ENCODE results near the gene CDC42.
A peak's percentile ranks its signal among the peaks of the same experiment; 100 is the strongest.

The CDC42 gene

GRCh38 chr1:22132517-22133235, 80.2 kb downstream of the CDC42 start:
- DNase-seq = no peak

GRCh38 chr1:22133247-22133930, 80.9 kb downstream of the CDC42 start:
- DNase-seq = peak; percentile 8

GRCh38 chr1:22133931-22134324, 81.4 kb downstream of the CDC42 start:
- no peak for DNase-seq

- DNase-seq = no peak
These were observed 84.7 kb downstream of the CDC42 start for GRCh38 chr1:22137004-22137720.

GRCh38 chr1:22139066-22139594, 86.6 kb downstream of the CDC42 start:
- no peak for DNase-seq

- DNase-seq = no peak
These were observed 87.3 kb downstream of the CDC42 start for GRCh38 chr1:22139817-22140216.

All from NCI-H2227 treated with DMSO at 0.1 percent for 48 hours (cell line).